Stimulated activated CD8-positive, alpha-beta memory T cell treated with anti-CD3 and anti-CD28 coated beads, Interleukin-2, amount 100 ng/mL, for 1 hour (primary cell): ENCODE data around the gene IPO13.

ENCODE experiments used
- DNase-seq, 2 donors: peaks; one replicate each; pipeline ENCODE4 v3.0.0-alpha.2; 2020; ENCODE audit warnings: low read depth in 2 of 2

The IPO13 gene

DNA sequence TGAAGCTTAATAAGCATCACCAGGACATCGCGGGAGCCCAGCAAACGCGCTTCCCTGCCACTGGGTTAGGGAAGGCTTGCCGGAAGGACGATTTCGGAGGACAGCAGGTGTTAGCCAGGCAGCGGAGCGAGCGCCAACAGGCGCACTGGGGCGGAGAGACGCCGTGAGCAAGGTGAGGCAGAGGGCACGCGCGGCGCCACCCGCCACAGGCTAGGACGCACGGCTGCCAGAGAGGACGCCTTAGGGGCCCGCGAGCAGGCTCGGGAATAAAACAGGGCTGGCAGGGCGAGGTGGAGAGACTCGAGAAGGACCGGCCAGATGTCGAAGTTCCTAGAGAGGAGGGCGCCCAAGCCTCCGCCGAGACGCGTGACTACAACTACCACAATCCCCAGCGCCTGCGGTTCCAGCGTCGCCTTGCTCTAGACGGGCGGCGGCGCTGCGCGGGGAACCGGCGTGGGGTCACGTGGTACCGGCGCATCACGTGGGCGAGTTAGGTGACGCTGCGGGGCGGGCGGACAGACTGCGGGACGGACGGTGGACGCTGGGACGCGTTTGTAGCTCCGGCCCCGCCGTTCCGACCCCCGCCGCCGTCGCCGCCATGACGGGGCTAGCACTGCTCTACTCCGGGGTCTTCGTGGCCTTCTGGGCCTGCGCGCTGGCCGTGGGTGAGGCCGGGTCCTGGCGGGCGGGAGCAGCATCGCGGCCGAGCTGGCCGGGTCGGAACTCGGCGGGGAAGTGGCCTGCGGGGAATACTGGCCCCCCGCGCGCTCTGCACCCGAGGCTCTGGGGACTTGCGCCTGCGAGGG, 27.9 kb downstream of the IPO13 start, which contains the start of gene ATP6V0B:
Gene ATP6V0B, plus strand, starts transcription at position 518 of the 806 bp plus-strand sequence. Its CDS starts 81 bp downstream, at position 599.
- DNase-seq: peak; percentile 89 to 91

DNA sequence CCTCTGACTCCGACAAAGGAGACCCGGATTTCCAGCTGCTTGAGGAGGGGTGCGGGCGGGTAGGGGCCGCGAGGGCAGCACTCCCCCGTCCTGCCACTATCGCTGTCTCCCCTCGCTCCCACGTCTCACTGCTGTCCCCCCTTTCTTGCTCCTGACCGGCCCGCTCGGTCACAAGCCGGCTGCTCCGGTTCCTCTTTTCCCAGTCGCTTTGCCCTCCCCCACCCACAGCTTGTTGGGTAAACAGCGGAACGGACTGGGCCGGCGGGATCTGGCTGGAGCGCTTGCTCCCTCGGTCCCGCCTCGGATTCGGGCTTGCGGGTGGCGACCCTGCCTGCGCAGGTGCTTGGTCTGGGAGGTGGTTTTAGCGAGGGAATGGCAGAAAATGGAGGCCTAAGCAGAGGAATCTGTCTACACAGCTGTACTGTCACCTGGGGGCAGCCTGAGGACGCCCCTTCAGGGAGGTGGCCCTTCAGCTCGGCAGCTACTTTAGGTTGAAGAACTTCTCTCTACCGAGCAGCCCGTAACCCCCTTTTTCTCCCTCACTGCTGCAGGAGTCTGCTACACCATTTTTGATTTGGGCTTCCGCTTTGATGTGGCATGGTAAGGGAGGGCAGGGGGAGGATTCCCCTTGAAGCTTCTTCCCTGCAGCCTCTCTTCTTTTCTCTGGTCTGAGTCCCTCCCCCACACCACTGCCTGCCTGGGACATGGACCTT, 28.7 kb downstream of the IPO13 start:
- DNase-seq: no peak

GRCh38 chr1:43976045-43976444, 29.3 kb downstream of the IPO13 start:
- DNase-seq: no peak

GRCh38 chr1:43976890-43977289, 30.1 kb downstream of the IPO13 start:
- DNase-seq: no peak

DNA sequence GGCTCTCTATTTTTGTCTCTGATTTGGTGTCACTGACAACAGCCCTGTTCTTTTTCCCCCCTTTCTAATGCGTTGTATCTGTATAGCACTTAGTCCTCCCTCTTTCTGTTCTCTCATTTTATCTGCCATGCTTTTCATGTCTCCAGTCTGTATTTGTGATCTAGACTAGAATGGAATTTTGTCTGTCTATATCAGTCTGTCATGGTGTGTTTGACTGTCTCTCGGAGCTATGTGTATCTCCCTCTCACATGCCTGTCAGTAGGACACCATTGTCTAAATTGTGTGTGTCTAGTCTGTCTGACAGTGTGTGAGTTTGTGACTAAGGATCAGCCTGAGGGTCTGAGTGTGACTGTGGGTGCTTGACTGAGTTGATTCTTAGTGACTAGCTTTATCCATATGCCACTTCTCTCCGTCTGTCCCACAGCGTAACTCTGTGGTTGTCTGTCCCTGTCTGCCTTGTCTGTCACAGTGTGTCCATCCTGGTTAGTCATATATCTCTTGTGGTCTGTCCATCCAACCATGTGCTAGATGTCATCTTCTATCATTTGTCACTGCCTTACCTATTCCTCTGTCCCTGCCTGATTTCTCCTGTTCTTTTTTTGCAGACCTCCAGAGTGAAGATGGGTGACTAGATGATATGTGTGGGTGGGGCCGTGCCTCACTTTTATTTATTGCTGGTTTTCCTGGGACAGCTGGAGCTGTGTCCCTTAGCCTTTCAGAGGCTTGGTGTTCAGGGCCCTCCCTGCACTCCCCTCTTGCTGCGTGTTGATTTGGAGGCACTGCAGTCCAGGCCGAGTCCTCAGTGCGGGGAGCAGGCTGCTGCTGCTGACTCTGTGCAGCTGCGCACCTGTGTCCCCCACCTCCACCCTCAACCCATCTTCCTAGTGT, 30.9 kb downstream of the IPO13 start:
- DNase-seq: no peak

GRCh38 chr1:43978264-43978550, 31.5 kb downstream of the IPO13 start:
- no peak for DNase-seq

DNA sequence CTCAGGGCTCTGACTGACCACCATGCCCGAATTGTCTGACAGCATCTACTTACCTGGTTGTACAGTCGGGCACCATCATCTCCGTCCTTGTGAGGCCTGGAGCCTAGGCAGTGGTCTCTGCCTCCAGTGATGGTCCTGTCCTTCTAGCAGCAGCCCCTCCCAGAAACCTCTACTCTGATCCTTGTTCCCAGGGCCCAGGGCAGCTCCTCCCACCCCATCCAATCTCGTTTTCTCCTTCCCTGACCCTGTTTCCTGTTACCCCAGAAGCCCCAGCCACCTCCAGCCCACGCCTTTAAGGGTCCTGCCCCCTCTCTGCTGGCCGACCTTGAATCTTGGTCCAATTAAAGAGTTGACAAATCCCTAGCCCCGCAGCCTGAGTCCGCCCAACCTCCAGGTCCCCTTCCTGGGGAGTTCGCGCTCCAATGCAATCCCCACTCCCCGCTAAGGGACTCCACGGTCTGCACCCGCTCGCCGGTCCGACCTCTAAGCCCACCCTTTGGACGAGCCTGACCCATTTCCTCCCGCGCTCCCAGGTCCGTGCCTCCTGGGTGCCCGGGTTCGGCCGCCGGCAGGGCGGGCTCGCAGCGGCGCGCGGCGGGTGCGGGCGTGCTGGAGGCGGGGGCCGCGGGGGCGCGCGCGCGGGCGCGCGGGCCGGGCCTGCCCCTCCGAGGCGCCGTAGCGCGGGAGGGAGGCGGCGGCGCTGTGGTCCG, 32.0 kb downstream of the IPO13 start, which contains the start of gene B4GALT2:
Gene B4GALT2, plus strand, starts transcription at position 660 of the 710 bp plus-strand sequence. CDS start 1,951 bp downstream, outside the sequence.
- DNase-seq: peak in 1 of 2 donors; percentile 11

DNA sequence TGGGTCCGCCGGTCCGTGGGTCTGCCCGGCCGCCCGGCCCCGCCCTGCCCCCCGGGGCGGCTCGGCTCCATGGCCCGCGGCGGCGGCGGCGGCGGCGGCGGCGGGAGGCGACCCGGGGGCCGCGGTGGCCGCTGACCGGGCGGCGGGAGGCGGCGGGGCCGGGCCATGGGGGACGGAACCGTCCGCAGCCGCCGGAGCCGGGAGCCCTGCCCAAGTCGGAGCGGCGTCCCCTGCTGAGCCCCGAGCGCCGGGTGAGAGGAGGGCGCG, 32.4 kb downstream of the IPO13 start:
- DNase-seq: no peak

GRCh38 chr1:43979528-43980254, 32.9 kb downstream of the IPO13 start:
- DNase-seq: no peak

- no peak for DNase-seq
These were observed 33.7 kb downstream of the IPO13 start for GRCh38 chr1:43980255-43981134.

GRCh38 chr1:43981135-43981491, 34.4 kb downstream of the IPO13 start:
- DNase-seq: no peak

- DNase-seq: no peak
These were observed 34.9 kb downstream of the IPO13 start for GRCh38 chr1:43981636-43982035.

DNA sequence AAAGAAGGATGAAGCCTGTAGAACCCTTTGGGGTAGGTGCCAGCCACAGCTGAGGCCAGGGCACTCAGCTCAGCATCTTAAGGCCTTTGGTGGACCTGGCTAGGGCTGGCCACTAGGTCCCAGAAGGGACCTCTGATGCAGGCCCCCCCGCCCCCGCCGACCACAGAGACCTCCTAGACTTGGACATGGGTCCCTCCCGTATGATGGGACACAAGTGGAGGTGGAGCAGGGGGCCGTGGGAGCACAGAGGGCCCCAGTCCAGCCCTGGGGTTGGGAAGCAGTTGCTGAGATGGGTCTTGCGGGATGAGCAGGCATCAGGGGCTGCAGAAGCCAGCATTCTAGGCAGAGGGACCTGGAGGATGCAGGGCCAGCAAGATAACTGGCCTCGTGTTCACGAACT, 35.5 kb downstream of the IPO13 start:
- no peak for DNase-seq

DNA sequence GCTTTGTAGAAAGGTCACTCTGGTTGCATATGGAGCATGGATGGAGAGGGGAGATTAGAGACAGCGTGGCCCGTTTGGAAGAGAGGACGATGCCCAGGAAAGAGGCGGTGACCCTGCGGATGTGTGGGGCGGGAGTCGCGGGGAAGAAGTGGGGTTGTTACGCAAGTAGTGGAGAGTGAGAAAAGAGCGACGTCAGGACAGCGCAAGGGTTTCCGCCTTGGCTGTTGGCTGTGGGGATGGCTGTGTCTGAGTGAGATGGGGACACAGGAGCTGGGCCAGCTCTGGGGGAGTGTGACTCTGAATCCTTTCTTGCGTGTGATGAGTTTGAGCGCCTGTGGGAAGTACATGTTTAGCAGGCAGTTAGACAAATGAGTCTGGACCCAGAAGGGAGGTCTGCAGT, 36.1 kb downstream of the IPO13 start:
- DNase-seq: no peak

GRCh38 chr1:43983253-43983899, 36.6 kb downstream of the IPO13 start:
- no peak for DNase-seq

GRCh38 chr1:43984855-43985254, 38.1 kb downstream of the IPO13 start:
- DNase-seq: no peak

- no peak for DNase-seq
These were observed 39.3 kb downstream of the IPO13 start for GRCh38 chr1:43985984-43986595.

DNA sequence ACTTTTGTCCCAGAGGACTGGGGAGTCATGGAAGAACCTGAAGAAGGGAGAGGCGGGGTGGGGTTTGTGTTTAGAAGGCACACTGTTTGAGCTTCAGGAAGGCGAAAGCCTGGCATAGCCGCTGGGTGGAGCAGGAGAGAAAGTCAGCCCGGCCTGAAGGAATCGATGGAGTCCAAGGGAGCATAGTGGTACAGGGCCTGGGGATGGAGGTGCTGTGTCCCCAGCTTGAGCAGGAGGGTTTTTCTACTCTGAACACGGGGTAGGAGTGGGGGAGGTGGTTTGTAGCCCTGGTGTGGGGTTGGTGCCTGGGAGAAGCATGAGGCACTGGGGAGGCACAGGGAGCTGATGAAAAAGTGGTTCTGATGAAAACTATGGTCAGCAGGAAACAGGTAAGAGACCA, 40.0 kb downstream of the IPO13 start:
- DNase-seq: no peak
